C4-2B (cell line): ENCODE measurements around the gene SHISA6.

Experiments used
- CTCF ChIP-seq: fragments of 450-650 bp; conservative IDR thresholded peaks from 2 replicates; pipeline ENCODE4 v1.5.1; 2017; ENCODE audit warnings: mild to moderate bottlenecking
- ZFX ChIP-seq: fragments of 450-650 bp; IDR thresholded peaks from 2 replicates; pipeline ENCODE4 v1.6.1; 2017

- TF ChIP-seq CTCF = no peak
- no peak for TF ChIP-seq ZFX
Measured at GRCh38 chr17:11461993-11462548, 221.1 kb downstream of the SHISA6 start.
